ENCODE measurements around the gene PGGHG. TPM values are rescaled to one million over a fixed set of nuclear protein-coding genes. Genes with fewer than 3 reads are reported as not detected.

PGGHG gene
- total RNA-seq, 2 experiments from 2014 or later = 487 to 541 TPM

GRCh38 chr11:269146-269890 is 19.6 kb upstream of the PGGHG start:
- Mint-ChIP-seq H3K27ac (peak overlapping the region; percentile 92), H3K4me1 (ENCODE audit: low read depth) (peaks cover 35% of the 10 kb centered on the region), H3K4me3 (peak overlapping the region; percentile 75), H3K36me3 (ENCODE audit: low read depth) (peaks cover 3% of the 10 kb centered on the region), H3K9me3 (ENCODE audit: insufficient read depth) (no peaks in the 10 kb centered on the region), H3K27me3 (ENCODE audit: low read depth) (peaks cover 2% of the 10 kb centered on the region)
- peak; percentile 69 for DNase-seq
- ChIA-PET POLR2A (interaction anchor here (0.9 to 3.5 kb wide), 10 partner anchors 12 to 147 kb away, joined by 3 to 115 read pairs (median 7); partner anchors contain the start of genes BET1L, IFITM1, NLRP6 and PGGHG), CTCF (interaction anchor here (0.9 to 4.5 kb wide), 7 partner anchors 12 to 48 kb away, joined by 3 to 53 read pairs (median 7); no protein-coding TSS in a partner anchor)
- peak; percentile 47 for ATAC-seq

- CTCF ChIA-PET = interaction anchor here (1.0 to 1.3 kb wide), 2 partner anchors 20 to 46 kb away, joined by 3 to 5 read pairs; no protein-coding TSS in a partner anchor
Measured at GRCh38 chr11:270451-271318, 18.2 kb upstream of the PGGHG start.

GRCh38 chr11:271319-271715 is 17.6 kb upstream of the PGGHG start:
- H3K27me3 Mint-ChIP-seq (ENCODE audit: low read depth) = peaks cover 7% of the 10 kb centered on the region
- H3K4me3 Mint-ChIP-seq = no peak overlapping the region
- no peak overlapping the region for H3K27ac Mint-ChIP-seq
- H3K4me1 Mint-ChIP-seq (ENCODE audit: low read depth) = peaks cover 43% of the 10 kb centered on the region
- peaks cover 5% of the 10 kb centered on the region for H3K9me3 Mint-ChIP-seq (ENCODE audit: insufficient read depth)
- DNase-seq (no peak), ATAC-seq (no peak)
- POLR2A ChIA-PET = interaction anchor here (0.8 to 3.2 kb wide), 6 partner anchors 8 to 64 kb away, joined by 3 to 16 read pairs (median 4); partner anchors contain the start of genes BET1L and NLRP6
- H3K36me3 Mint-ChIP-seq (ENCODE audit: low read depth) = peaks cover 11% of the 10 kb centered on the region
- CTCF ChIA-PET = interaction anchor here (1.0 kb wide), 1 partner anchor 46 kb away, joined by 3 read pairs; no protein-coding TSS in a partner anchor

More at GRCh38 chr11:270451-271318, 18.2 kb upstream of the PGGHG start:
- H3K27ac Mint-ChIP-seq = peak overlapping the region; percentile 92
- POLR2A ChIA-PET = interaction anchor here (1.3 to 3.2 kb wide), 4 partner anchors 9 to 64 kb away, joined by 4 to 16 read pairs (median 7); partner anchors contain the start of genes BET1L and NLRP6
- peaks cover 4% of the 10 kb centered on the region for H3K27me3 Mint-ChIP-seq (ENCODE audit: low read depth)
- H3K9me3 Mint-ChIP-seq (ENCODE audit: insufficient read depth) = no peaks in the 10 kb centered on the region
- no peak overlapping the region for H3K4me3 Mint-ChIP-seq
- peaks cover 43% of the 10 kb centered on the region for H3K4me1 Mint-ChIP-seq (ENCODE audit: low read depth)
- DNase-seq (peak; percentile 20), ATAC-seq (no peak)
- peaks cover 6% of the 10 kb centered on the region for H3K36me3 Mint-ChIP-seq (ENCODE audit: low read depth)

- POLR2A ChIA-PET = interaction anchor here (0.8 to 3.2 kb wide), 5 partner anchors 7 to 39 kb away, joined by 3 to 16 read pairs (median 4); partner anchors contain the start of gene NLRP6
- no peak overlapping the region for H3K27ac Mint-ChIP-seq
- peaks cover 21% of the 10 kb centered on the region for H3K36me3 Mint-ChIP-seq (ENCODE audit: low read depth)
- ATAC-seq (no peak), DNase-seq (peak; percentile 19)
- peaks cover 45% of the 10 kb centered on the region for H3K4me1 Mint-ChIP-seq (ENCODE audit: low read depth)
- H3K9me3 Mint-ChIP-seq (ENCODE audit: insufficient read depth) = peaks cover 9% of the 10 kb centered on the region
- H3K27me3 Mint-ChIP-seq (ENCODE audit: low read depth) = peaks cover 7% of the 10 kb centered on the region
- CTCF ChIA-PET = interaction anchor here (1.0 kb wide), 1 partner anchor 45 kb away, joined by 3 read pairs; no protein-coding TSS in a partner anchor
- no peak overlapping the region for H3K4me3 Mint-ChIP-seq
Measured at GRCh38 chr11:272195-272930, 16.6 kb upstream of the PGGHG start.

- Mint-ChIP-seq H3K9me3 (ENCODE audit: insufficient read depth) (peaks cover 9% of the 10 kb centered on the region), H3K36me3 (ENCODE audit: low read depth) (peaks cover 26% of the 10 kb centered on the region), H3K4me3 (no peak overlapping the region), H3K27me3 (ENCODE audit: low read depth) (peaks cover 10% of the 10 kb centered on the region), H3K27ac (no peak overlapping the region), H3K4me1 (ENCODE audit: low read depth) (peaks cover 46% of the 10 kb centered on the region)
- DNase-seq = no peak
- POLR2A ChIA-PET = interaction anchor here (3.2 kb wide), 1 partner anchor 10 kb away, joined by 10 read pairs; no protein-coding TSS in a partner anchor
- CTCF ChIA-PET = no interaction called here
- no peak for ATAC-seq
Measured at GRCh38 chr11:272931-273198, 16.1 kb upstream of the PGGHG start.

- Mint-ChIP-seq H3K27ac (no peak overlapping the region), H3K4me1 (ENCODE audit: low read depth) (peaks cover 32% of the 10 kb centered on the region), H3K9me3 (ENCODE audit: insufficient read depth) (peaks cover 9% of the 10 kb centered on the region), H3K36me3 (ENCODE audit: low read depth) (peaks cover 40% of the 10 kb centered on the region), H3K4me3 (no peak overlapping the region), H3K27me3 (ENCODE audit: low read depth) (peaks cover 10% of the 10 kb centered on the region)
- ChIA-PET CTCF (interaction anchor here (1.0 to 3.7 kb wide), 3 partner anchors 25 to 86 kb away, joined by 4 to 32 read pairs (median 4); no protein-coding TSS in a partner anchor), POLR2A (interaction anchor here (0.7 to 1.5 kb wide), 3 partner anchors 9 to 41 kb away, joined by 3 to 6 read pairs (median 3); partner anchors contain the start of gene PGGHG)
- no peak for DNase-seq
- no peak for ATAC-seq
Measured at GRCh38 chr11:276219-276618, 12.7 kb upstream of the PGGHG start.

GRCh38 chr11:278001-278951 is 10.7 kb upstream of the PGGHG start, which contains the start of gene NLRP6:
TSS of gene NLRP6 (plus strand) at chr11:278407. CDS start at chr11:278570, 163 bp downstream.
- peak; percentile 5 for ATAC-seq
- H3K4me3 Mint-ChIP-seq = peak within 1 kb of the TSS; percentile 89
- H3K36me3 Mint-ChIP-seq (ENCODE audit: low read depth) = peaks cover 59% of the 10 kb centered on the region
- H3K4me1 Mint-ChIP-seq (ENCODE audit: low read depth) = peaks cover 50% of the 10 kb centered on the region
- no peak for DNase-seq
- peaks cover 14% of the 10 kb centered on the region for H3K27me3 Mint-ChIP-seq (ENCODE audit: low read depth)
- H3K9me3 Mint-ChIP-seq (ENCODE audit: insufficient read depth) = peaks cover 9% of the 10 kb centered on the region
- ChIA-PET POLR2A (interaction anchor here (1.0 to 8.3 kb wide), 11 partner anchors 7 to 71 kb away, joined by 3 to 115 read pairs (median 7); partner anchors contain the start of genes BET1L, IFITM1, IFITM2 and PGGHG), CTCF (interaction anchor here (0.9 to 5.7 kb wide), 7 partner anchors 9 to 34 kb away, joined by 3 to 32 read pairs (median 5); partner anchors contain the start of gene PGGHG)
- H3K27ac Mint-ChIP-seq = peak within 1 kb of the TSS; percentile 95

GRCh38 chr11:279040-279965 is 9.6 kb upstream of the PGGHG start:
- H3K4me3 Mint-ChIP-seq = peak overlapping the region; percentile 89
- H3K36me3 Mint-ChIP-seq (ENCODE audit: low read depth) = peaks cover 68% of the 10 kb centered on the region
- ChIA-PET CTCF (interaction anchor here (0.9 to 5.7 kb wide), 6 partner anchors 8 to 33 kb away, joined by 3 to 73 read pairs (median 24); partner anchors contain the start of gene PGGHG), POLR2A (interaction anchor here (0.5 to 8.3 kb wide), 13 partner anchors 8 to 227 kb away, joined by 3 to 115 read pairs (median 10); partner anchors contain the start of genes BET1L, IFITM1, IFITM2 and PGGHG)
- H3K27me3 Mint-ChIP-seq (ENCODE audit: low read depth) = peaks cover 12% of the 10 kb centered on the region
- peaks cover 9% of the 10 kb centered on the region for H3K9me3 Mint-ChIP-seq (ENCODE audit: insufficient read depth)
- H3K27ac Mint-ChIP-seq = peak overlapping the region; percentile 95
- ATAC-seq = no peak
- H3K4me1 Mint-ChIP-seq (ENCODE audit: low read depth) = peaks cover 56% of the 10 kb centered on the region
- DNase-seq = no peak
